Sigmoid colon (tissue), 7 donors: ENCODE measurements around the gene KLF16. TPM values are rescaled to one million over a fixed set of nuclear protein-coding genes. Genes with fewer than 3 reads are reported as not detected.

Experiments
- DNase-seq: peaks from one replicate; pipeline ENCODE4 v3.0.0-alpha.2; 2019
- H3K27ac ChIP-seq, 4 donors: fragments of 200-600 bp; sonication (generic); one replicate each; pipeline ENCODE4 v1.5.1; 2016 to 2019; ENCODE audit warnings: mild to moderate bottlenecking in 1 of 4
- H3K27me3 ChIP-seq, 3 donors: fragments of 200-600 bp; sonication (generic); one replicate each; pipeline ENCODE4 v1.5.1; 2019; ENCODE audit warnings: mild to moderate bottlenecking in 1 of 3
- H3K36me3 ChIP-seq, 4 donors: fragments of 200-600 bp; sonication (generic); one replicate each; pipeline ENCODE4 v1.5.1; 2016 to 2019
- H3K4me1 ChIP-seq, 4 donors: fragments of 200-600 bp; sonication (generic); one replicate each; pipeline ENCODE4 v1.5.1; 2017 to 2019
- H3K4me3 ChIP-seq, 4 donors: fragments of 200-600 bp; sonication (generic); one replicate each; pipeline ENCODE4 v1.5.1; 2017 to 2019; ENCODE audit warnings: mild to moderate bottlenecking in 2 of 4, moderate library complexity in 1 of 4
- H3K9me3 ChIP-seq, 4 donors: fragments of 200-600 bp in 3 of 4; sonication (generic) in 3 of 4; one replicate each; pipeline versions ENCODE4 v1.5.1 to v1.6.1; 2013 to 2019
- CTCF ChIP-seq, 4 experiments: fragments of 450-650 bp in 3 of 4; fragments of 200-600 bp in 1 of 4; IDR thresholded peaks; one replicate each; pipeline ENCODE4 v1.5.1; 2016 to 2019; ENCODE audit warnings: antibody characterized with exemption in 4 of 4, mild to moderate bottlenecking in 3 of 4, moderate library complexity in 2 of 4
- EP300 ChIP-seq, 4 donors: sonication (generic); formaldehyde crosslinking; IDR thresholded peaks; one replicate each; pipeline ENCODE4 v1.6.1; 2017; ENCODE audit warnings: antibody characterized with exemption in 4 of 4
- POLR2A ChIP-seq, 2 donors: fragments of 450-650 bp; IDR thresholded peaks; one replicate each; pipeline ENCODE4 v1.6.1; 2016; ENCODE audit warnings: antibody characterized with exemption in 2 of 2, mild to moderate bottlenecking in 2 of 2, moderate library complexity in 2 of 2
- POLR2AphosphoS5 ChIP-seq, 4 donors: sonication (generic); formaldehyde crosslinking; IDR thresholded peaks; one replicate each; pipeline ENCODE4 v1.6.1; 2017; ENCODE audit warnings: antibody characterized with exemption in 4 of 4
- WGBS, 2 donors: extraction: QIAGEN DNeasy Blood & Tissue Kit; methylation state at CpG; one replicate each; pipeline ENCODE4 v1.1.7; 2013; 5-methylcytosine and 5-hydroxymethylcytosine counted together
- intact Hi-C: fragments of 100-400 bp; cut with DNase I; formaldehyde crosslinking; loops from one replicate; pipeline ENCODE4 v1.15.1; 2023
- polyA plus RNA-seq, 3 donors: library from polyadenylated mRNA; stranded (reverse); fragments of 200-250 nt; gene quantifications; one replicate each; pipeline ENCODE4 v1.2.3, GENCODE V29; 2013
- total RNA-seq, 4 donors: library from RNA; depleted of rRNA; stranded (reverse); fragments of >200 nt; gene quantifications; one replicate each; pipeline ENCODE4 v1.1.0, GENCODE V29; 2016
- donor health status: healthy with polysubstance abuse.
- donor health status: Bipolar disorder and iron deficiency.
- donor health status: healthy.

Gene KLF16
- total and polyA plus RNA-seq, 7 donors: 2.1 to 20.5 (median 8.4) TPM

- TF ChIP-seq POLR2A (IDR thresholded peaks at IDR 0.05): no peak
- TF ChIP-seq EP300 (IDR thresholded peaks at IDR 0.05): no peak
- TF ChIP-seq POLR2AphosphoS5 (IDR thresholded peaks at IDR 0.05): no peak
- no peak for TF ChIP-seq CTCF (IDR thresholded peaks at IDR 0.05)
- Histone ChIP-seq H3K36me3 (no peaks in the 10 kb centered on the region), H3K9me3 (no peaks in the 10 kb centered on the region), H3K27ac (peak overlapping the region; percentile 57 to 84 (median 83)), H3K4me3 (peak overlapping the region in 1 of 4 donors; percentile 74), H3K4me1 (peaks cover 0 to 76% (median 65%) of the 10 kb centered on the region in 4 donors), H3K27me3 (peaks cover 0 to 47% (median 18%) of the 10 kb centered on the region in 3 donors)
- intact Hi-C loops: loop anchor here (5.0 kb wide), 1 partner anchor 236 kb away; the partner anchor contains the start of genes IZUMO4 and MOB3A
- no peak for DNase-seq
- 24 to 66% methylated on average over 28 of the region's 28 CpGs for WGBS, 2 donors
These were observed 2.4 kb downstream of the KLF16 start for GRCh38 chr19:1860821-1861598.

GRCh38 chr19:1860042-1860775 lies 3.2 kb downstream of the KLF16 start:
- TF ChIP-seq POLR2AphosphoS5 (IDR thresholded peaks at IDR 0.05) (peak in 1 of 4 donors; percentile 18), EP300 (IDR thresholded peaks at IDR 0.05) (no peak), POLR2A (IDR thresholded peaks at IDR 0.05) (no peak), CTCF (IDR thresholded peaks at IDR 0.05) (no peak)
- DNase-seq: peak; percentile 86
- H3K36me3 ChIP-seq: no peaks in the 10 kb centered on the region
- H3K9me3 ChIP-seq: no peaks in the 10 kb centered on the region
- no peak overlapping the region for H3K4me3 ChIP-seq
- intact Hi-C loops: loop anchor here (5.0 kb wide), 1 partner anchor 237 kb away; the partner anchor contains the start of genes IZUMO4 and MOB3A
- H3K4me1 ChIP-seq: peaks cover 0 to 83% (median 73%) of the 10 kb centered on the region in 4 donors
- peak overlapping the region; percentile 57 to 84 (median 82) for H3K27ac ChIP-seq
- WGBS, 2 donors: 7 to 29% methylated on average over 32 of the region's 32 CpGs
- H3K27me3 ChIP-seq: peaks cover 0 to 55% (median 26%) of the 10 kb centered on the region in 3 donors

GRCh38 chr19:1859331-1859781 lies 4.0 kb downstream of the KLF16 start:
- H3K27me3 ChIP-seq: peaks cover 0 to 60% (median 29%) of the 10 kb centered on the region in 3 donors
- WGBS, 2 donors: 31 to 55% methylated on average over 18 of the region's 18 CpGs
- no peak overlapping the region for H3K4me3 ChIP-seq

More at GRCh38 chr19:1859331-1859781, 4.0 kb downstream of the KLF16 start:
- Histone ChIP-seq H3K4me1 (peaks cover 0 to 83% (median 77%) of the 10 kb centered on the region in 4 donors), H3K9me3 (no peaks in the 10 kb centered on the region), H3K36me3 (no peaks in the 10 kb centered on the region), H3K27ac (peak overlapping the region; percentile 57 to 84 (median 82))
- DNase-seq: no peak
- intact Hi-C loops: no loop called here
- TF ChIP-seq POLR2AphosphoS5 (IDR thresholded peaks at IDR 0.05) (no peak), POLR2A (IDR thresholded peaks at IDR 0.05) (no peak), EP300 (IDR thresholded peaks at IDR 0.05) (no peak), CTCF (IDR thresholded peaks at IDR 0.05) (no peak)
